H9 (cell line): ENCODE measurements around the gene PFN2. TPM values are rescaled to one million over a fixed set of nuclear protein-coding genes. Genes with fewer than 3 reads are reported as not detected.
"Not testable (repeated sequence)": the region's sequence is repeated elsewhere in the genome, so short reads cannot be mapped to it uniquely, and the experiment has no call there.

Source experiments
- DNase-seq: peaks from one replicate; pipeline ENCODE4 v3.0.0-alpha.2; 2017
- H2AFZ ChIP-seq: one replicate; pipeline ENCODE4 v1.6.1; 2013; ENCODE audit warnings: mild to moderate bottlenecking, low read length, control low read depth, moderate library complexity
- H2AK5ac ChIP-seq: 2 replicates; pipeline ENCODE4 v1.6.1; 2013; ENCODE audit warnings: low read length, control low read depth, mixed read lengths; ENCODE audit not compliant: insufficient read length
- H2BK120ac ChIP-seq: one replicate; pipeline ENCODE4 v1.6.1; 2013; ENCODE audit warnings: low read depth, mild to moderate bottlenecking, low read length, control low read depth, inconsistent platforms; ENCODE audit not compliant: poor library complexity, severe bottlenecking
- H2BK12ac ChIP-seq: 2 replicates; pipeline ENCODE4 v1.6.1; 2013; ENCODE audit warnings: low read length, control low read depth, mixed read lengths, low read depth; ENCODE audit not compliant: insufficient read length
- H2BK15ac ChIP-seq: 2 replicates; pipeline ENCODE4 v1.6.1; 2013; ENCODE audit warnings: low read depth, low read length, control low read depth
- H2BK20ac ChIP-seq: one replicate; pipeline ENCODE4 v1.6.1; 2013; ENCODE audit warnings: low read depth, mild to moderate bottlenecking, low read length, control low read depth, inconsistent platforms; ENCODE audit not compliant: poor library complexity, severe bottlenecking
- H2BK5ac ChIP-seq: 2 replicates; pipeline ENCODE4 v1.6.1; 2013; ENCODE audit warnings: low read length, control low read depth, mixed read lengths; ENCODE audit not compliant: insufficient read length
- H3K14ac ChIP-seq: 2 replicates; pipeline ENCODE4 v1.6.1; 2013; ENCODE audit warnings: low read length, control low read depth; ENCODE audit not compliant: insufficient read depth
- H3K18ac ChIP-seq: 2 replicates; pipeline ENCODE4 v1.6.1; 2013; ENCODE audit warnings: low read depth, mild to moderate bottlenecking, mixed read lengths, low read length, control low read depth; ENCODE audit not compliant: insufficient read length
- H3K23ac ChIP-seq: 2 replicates; pipeline ENCODE4 v1.6.1; 2013; ENCODE audit warnings: low read length, control low read depth, mixed read lengths, low read depth; ENCODE audit not compliant: insufficient read length
- H3K23me2 ChIP-seq: 2 replicates; pipeline ENCODE4 v1.6.1; 2013; ENCODE audit warnings: low read depth, mild to moderate bottlenecking, mixed read lengths, low read length, control low read depth; ENCODE audit not compliant: insufficient read length, poor library complexity, severe bottlenecking
- H3K27ac ChIP-seq: 2 replicates; pipeline ENCODE4 v1.5.1; 2013; ENCODE audit warnings: low read length, control low read depth, mixed read lengths, low read depth; ENCODE audit not compliant: insufficient read length
- H3K27me3 ChIP-seq: 2 replicates; pipeline ENCODE4 v1.6.1; 2013; ENCODE audit warnings: low read length, control low read depth, inconsistent platforms; ENCODE audit not compliant: insufficient read depth
- H3K4ac ChIP-seq: 2 replicates; pipeline ENCODE4 v1.6.1; 2013; ENCODE audit warnings: low read depth, mild to moderate bottlenecking, control low read depth, inconsistent platforms, low read length, moderate library complexity
- H3K4me1 ChIP-seq: 2 replicates; pipeline ENCODE4 v1.6.1; 2013; ENCODE audit warnings: low read length, control low read depth, inconsistent platforms; ENCODE audit not compliant: insufficient read depth
- H3K4me2 ChIP-seq: 2 replicates; pipeline ENCODE4 v1.6.1; 2013; ENCODE audit warnings: low read length, control low read depth, mixed read lengths; ENCODE audit not compliant: insufficient read length, insufficient read depth
- H3K56ac ChIP-seq: 2 replicates; pipeline ENCODE4 v1.6.1; 2013; ENCODE audit warnings: low read depth, mild to moderate bottlenecking, mixed read lengths, low read length, control low read depth; ENCODE audit not compliant: insufficient read length
- H3K79me1 ChIP-seq: 2 replicates; pipeline ENCODE4 v1.6.1; 2013; ENCODE audit warnings: low read depth, mild to moderate bottlenecking, moderate library complexity, low read length, control low read depth, inconsistent platforms; ENCODE audit not compliant: insufficient read depth, poor library complexity, severe bottlenecking
- H3K79me2 ChIP-seq: 2 replicates; pipeline ENCODE4 v1.6.1; 2013; ENCODE audit warnings: low read length, control low read depth, inconsistent platforms; ENCODE audit not compliant: insufficient read depth
- H3K9ac ChIP-seq: 2 replicates; pipeline ENCODE4 v1.6.1; 2013; ENCODE audit warnings: low read length, control low read depth, mixed read lengths; ENCODE audit not compliant: insufficient read length; ENCODE audit errors: extremely low read depth
- H3K9me3 ChIP-seq: one replicate; pipeline ENCODE4 v1.6.1; 2013; ENCODE audit warnings: low read depth, low read length, inconsistent platforms; ENCODE audit not compliant: control insufficient read depth
- H3T11ph ChIP-seq: one replicate; pipeline ENCODE4 v1.6.1; 2013; ENCODE audit warnings: mild to moderate bottlenecking, low read length, control low read depth, inconsistent platforms
- H4K20me1 ChIP-seq: one replicate; pipeline ENCODE4 v1.6.1; 2013; ENCODE audit not compliant: control insufficient read depth, insufficient read length, insufficient read depth
- H4K5ac ChIP-seq: 2 replicates; pipeline ENCODE4 v1.6.1; 2013; ENCODE audit warnings: low read depth, mild to moderate bottlenecking, mixed read lengths, low read length, control low read depth; ENCODE audit not compliant: insufficient read length
- H4K8ac ChIP-seq: replicated peaks from 2 replicates; pipeline ENCODE4 v1.6.1; 2013; ENCODE audit warnings: low read length, control low read depth, mixed read lengths, low read depth; ENCODE audit not compliant: insufficient read length
- H4K91ac ChIP-seq: 2 replicates; pipeline ENCODE4 v1.6.1; 2013; ENCODE audit warnings: low read depth, mild to moderate bottlenecking, moderate library complexity, mixed read lengths, low read length, control low read depth; ENCODE audit not compliant: insufficient read length
- H3K27ac Mint-ChIP-seq, 3 experiments: 2 replicates in 2 of 3; 3 replicates in 1 of 3; pipeline ENCODE4 v1.8.0; 2020 to 2021; ENCODE audit warnings: mixed read lengths in 3 of 3, mild to moderate bottlenecking in 1 of 3, moderate library complexity in 1 of 3
- H3K27me3 Mint-ChIP-seq: 2 replicates; pipeline ENCODE4 v1.8.0; 2021; ENCODE audit warnings: low read depth, mild to moderate bottlenecking, moderate library complexity, mixed read lengths
- H3K36me3 Mint-ChIP-seq, 3 experiments: 2 replicates in 2 of 3; 3 replicates in 1 of 3; pipeline ENCODE4 v1.8.0; 2020 to 2021; ENCODE audit warnings: low read depth in 3 of 3, mixed read lengths in 3 of 3; ENCODE audit not compliant: insufficient read depth in 1 of 3
- H3K4me1 Mint-ChIP-seq, 2 experiments: 2 replicates each; pipeline ENCODE4 v1.8.0; 2020; ENCODE audit warnings: mixed read lengths in 2 of 2
- H3K4me3 Mint-ChIP-seq, 2 experiments: 2 replicates in 1 of 2; 3 replicates in 1 of 2; pipeline ENCODE4 v1.8.0; 2020 to 2021; ENCODE audit warnings: mild to moderate bottlenecking in 2 of 2, mixed read lengths in 2 of 2, moderate library complexity in 1 of 2
- H3K9me3 Mint-ChIP-seq, 2 experiments: 2 replicates in 1 of 2; 3 replicates in 1 of 2; pipeline ENCODE4 v1.8.0; 2020; ENCODE audit warnings: mild to moderate bottlenecking in 2 of 2, mixed read lengths in 2 of 2, moderate library complexity in 1 of 2
- CTCF ChIP-seq: fragments of 200-600 bp; sonication (generic); conservative IDR thresholded peaks from 3 replicates; pipeline ENCODE4 v1.8.0; 2021; ENCODE audit warnings: antibody characterized with exemption, mild to moderate bottlenecking
- WGBS: extraction: QIAGEN DNeasy Blood & Tissue Kit; methylation state at CpG from one replicate; pipeline ENCODE4 v1.1.7; 2013; ENCODE audit warnings: missing lambda C conversion rate, low lambda C conversion rate, mixed read lengths; ENCODE audit not compliant: insufficient read length; ENCODE audit errors: extremely low coverage; 5-methylcytosine and 5-hydroxymethylcytosine counted together
- total RNA-seq: library from RNA; stranded (reverse); gene quantifications from 2 replicates; pipeline ENCODE4 v1.2.1, GENCODE V29; 2021

PFN2 gene
- total RNA-seq, 1 experiment from 2014 or later: 174 TPM

GRCh38 chr3:149983628-149984027, 12.9 kb upstream of the PFN2 start:
- no peak overlapping the region; the same call in 1 of the 2 replicates for H2BK15ac ChIP-seq
- no peak overlapping the region for H2BK5ac ChIP-seq
- no peak overlapping the region for H2BK120ac ChIP-seq
- H3K4me2 ChIP-seq: no peak overlapping the region
- H3K27me3 ChIP-seq: no peaks in the 10 kb centered on the region
- H4K20me1 ChIP-seq: no peaks in the 10 kb centered on the region
- no peak for DNase-seq
- H3T11ph ChIP-seq: no peak overlapping the region
- Mint-ChIP-seq H3K36me3 (0 out of 7 replicates have a peak, but pooled peaks cover 0 to 3% (median 0%) of the 10 kb centered on the region in 3 experiments), H3K4me1 (peaks cover 2 to 4% of the 10 kb centered on the region in 2 experiments; a peak in 3 of 4 replicates), H3K27ac (no peak overlapping the region), H3K9me3 (no peaks in the 10 kb centered on the region; a peak in 1 of 5 replicates), H3K4me3 (no peak overlapping the region), H3K27me3 (no peaks in the 10 kb centered on the region)
- no peak overlapping the region for H3K23ac ChIP-seq
- H4K5ac ChIP-seq: no peak overlapping the region
- no peaks in the 10 kb centered on the region for H3K79me2 ChIP-seq
- H4K91ac ChIP-seq: no peak overlapping the region
- no peak overlapping the region for H3K27ac ChIP-seq
- H2BK20ac ChIP-seq: no peak overlapping the region
- H3K18ac ChIP-seq: no peak overlapping the region
- H3K9ac ChIP-seq: no peak overlapping the region
- no peaks in the 10 kb centered on the region for H3K4me1 ChIP-seq
- H2AFZ ChIP-seq: no peak overlapping the region
- H4K8ac ChIP-seq: no peak overlapping the region
- H2AK5ac ChIP-seq: no peak overlapping the region
- no peak for TF ChIP-seq CTCF
- no peak overlapping the region for H2BK12ac ChIP-seq
- WGBS: no CpG with 5 or more reads among the region's 4 CpGs
- H3K4ac ChIP-seq: no peak overlapping the region
- no peaks in the 10 kb centered on the region for H3K23me2 ChIP-seq
- H3K79me1 ChIP-seq: no peaks in the 10 kb centered on the region
- H3K9me3 ChIP-seq: no peaks in the 10 kb centered on the region
- no peak overlapping the region for H3K14ac ChIP-seq
- H3K56ac ChIP-seq: no peak overlapping the region

GRCh38 chr3:149983053-149983452, 12.4 kb upstream of the PFN2 start:
- not testable (repeated sequence) for H3K4me2 ChIP-seq, H4K8ac ChIP-seq, H3K27ac Mint-ChIP-seq, H2AK5ac ChIP-seq, H3K27me3 Mint-ChIP-seq, H3K4me1 ChIP-seq, H3K23ac ChIP-seq, H4K91ac ChIP-seq, H3K27me3 ChIP-seq, H2BK120ac ChIP-seq, H3K4me3 Mint-ChIP-seq, H3K4ac ChIP-seq, H2BK12ac ChIP-seq, H3K27ac ChIP-seq, H2BK20ac ChIP-seq, H3K9me3 Mint-ChIP-seq, DNase-seq, H4K20me1 ChIP-seq, H3K79me1 ChIP-seq, H2BK5ac ChIP-seq, H2AFZ ChIP-seq, H3K23me2 ChIP-seq, H3K4me1 Mint-ChIP-seq, H3K9ac ChIP-seq, H3K36me3 Mint-ChIP-seq, H3K18ac ChIP-seq, H3K79me2 ChIP-seq, H2BK15ac ChIP-seq, H3T11ph ChIP-seq, H3K14ac ChIP-seq, H4K5ac ChIP-seq, H3K56ac ChIP-seq, H3K9me3 ChIP-seq
- WGBS: no CpG with 5 or more reads among the region's 32 CpGs
